HS-27A (cell line): ENCODE measurements around the gene NOP16.
"Not testable (repeated sequence)": the region's sequence is repeated elsewhere in the genome, so short reads cannot be mapped to it uniquely, and the experiment has no call there.

Source experiments
- DNase-seq: peaks from one replicate; pipeline ENCODE4 v3.0.0-alpha.2; 2012; ENCODE audit warnings: low read depth, missing footprints

The NOP16 gene

GRCh38 chr5:176409765-176410164 is 21.4 kb upstream of the NOP16 start:
- DNase-seq = no peak

GRCh38 chr5:176408590-176408989 is 20.2 kb upstream of the NOP16 start:
- DNase-seq = no peak

DNA sequence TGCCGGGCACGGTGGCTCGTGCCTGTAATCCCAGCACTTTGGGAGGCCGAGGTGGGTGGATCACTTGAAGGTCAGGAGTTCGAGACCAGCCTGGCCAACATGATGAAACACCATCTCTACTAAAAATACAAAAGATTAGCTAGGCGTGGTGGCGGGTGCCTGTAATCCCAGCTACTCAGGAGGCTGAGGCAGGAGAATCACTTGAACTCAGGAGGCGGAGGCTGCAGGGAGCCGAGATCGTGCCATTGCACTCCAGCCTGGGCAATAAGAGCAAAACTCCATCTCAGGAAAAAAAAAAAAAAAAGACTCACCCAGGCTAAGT is 19.8 kb upstream of the NOP16 start:
- DNase-seq = not testable (repeated sequence)

GRCh38 chr5:176407456-176408251 is 19.3 kb upstream of the NOP16 start:
- no peak for DNase-seq

- DNase-seq = no peak
Measured at GRCh38 chr5:176406436-176407052, 18.1 kb upstream of the NOP16 start.

DNA sequence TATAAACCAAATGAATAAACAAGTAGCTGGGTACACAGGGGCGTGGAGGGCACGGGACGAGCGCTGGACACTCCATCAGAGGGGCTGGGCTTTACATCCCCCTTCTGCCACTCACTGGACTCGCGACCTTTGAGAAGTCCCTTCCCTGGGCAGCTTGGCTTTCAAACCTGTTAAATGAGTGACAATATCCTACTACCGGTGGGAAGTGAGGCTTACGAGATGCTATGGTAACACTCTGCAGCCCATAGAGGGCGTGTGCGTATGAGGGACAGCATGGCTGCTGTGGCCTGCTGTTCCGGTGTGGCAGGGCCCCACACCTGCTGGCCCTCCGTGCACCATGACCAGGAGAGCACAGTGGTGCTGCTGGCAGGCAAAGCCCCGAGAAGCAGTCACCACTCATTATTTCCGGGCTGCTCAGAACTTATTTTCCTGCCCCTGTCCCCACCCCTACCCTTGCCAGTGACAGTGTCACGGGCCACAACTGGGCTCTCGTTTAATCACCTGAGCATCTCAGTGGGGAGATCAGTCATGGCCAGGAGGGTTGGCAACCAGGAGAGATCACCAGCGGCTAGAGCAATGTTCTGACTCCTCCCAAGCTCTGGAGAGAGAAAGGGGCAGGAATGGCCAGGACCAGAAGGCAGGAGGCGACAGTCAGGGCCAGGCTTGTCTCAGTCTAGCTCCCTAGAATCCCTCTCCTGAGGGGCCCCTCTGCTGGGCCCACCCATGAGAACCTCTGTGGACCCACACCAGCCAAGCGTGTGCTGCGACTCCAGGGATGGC is 17.4 kb upstream of the NOP16 start:
- DNase-seq = no peak

DNA sequence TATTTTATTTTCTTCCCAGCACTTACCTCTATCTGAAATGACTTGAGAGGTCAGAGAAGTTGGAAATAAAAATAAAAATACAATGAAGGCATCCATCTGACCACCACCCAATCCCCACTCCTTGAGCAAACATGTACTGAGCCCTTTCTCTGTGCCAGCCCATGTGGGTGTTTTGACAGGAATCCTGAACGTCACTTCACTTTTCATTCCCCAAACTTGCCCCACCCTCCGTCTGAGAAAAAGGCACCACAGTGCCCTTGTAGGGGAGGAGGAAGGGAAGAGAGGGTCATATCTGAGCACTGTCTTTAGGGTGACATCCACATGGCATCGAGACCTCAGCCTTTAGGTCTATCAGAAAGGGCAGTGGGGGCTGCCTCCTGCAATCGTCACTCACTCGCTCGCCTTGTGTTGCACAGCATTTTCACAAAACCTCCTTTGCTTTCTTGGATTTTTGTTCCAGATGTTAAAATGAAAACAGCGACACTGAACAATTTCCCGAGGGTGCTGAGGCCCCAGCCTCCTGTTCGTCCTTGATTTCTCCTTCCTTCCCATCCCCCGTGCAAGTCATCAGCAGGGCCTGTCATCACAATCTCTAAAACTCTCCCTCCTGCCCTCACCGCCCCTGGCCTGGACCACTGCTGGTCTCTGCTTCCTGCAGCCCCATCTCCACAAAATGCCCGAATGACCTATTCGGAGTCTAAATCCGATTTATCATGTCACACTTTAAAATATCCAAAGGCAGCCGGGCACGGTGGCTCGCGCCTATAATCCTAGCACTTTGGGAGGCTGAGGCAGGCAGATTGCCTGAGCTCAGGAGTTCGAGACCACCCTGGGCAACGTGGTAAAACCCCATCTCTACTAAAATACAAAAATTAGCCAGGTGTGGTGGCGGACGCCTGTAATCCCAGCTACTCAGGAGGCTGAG is 13.1 kb upstream of the NOP16 start:
- DNase-seq = no peak

DNA sequence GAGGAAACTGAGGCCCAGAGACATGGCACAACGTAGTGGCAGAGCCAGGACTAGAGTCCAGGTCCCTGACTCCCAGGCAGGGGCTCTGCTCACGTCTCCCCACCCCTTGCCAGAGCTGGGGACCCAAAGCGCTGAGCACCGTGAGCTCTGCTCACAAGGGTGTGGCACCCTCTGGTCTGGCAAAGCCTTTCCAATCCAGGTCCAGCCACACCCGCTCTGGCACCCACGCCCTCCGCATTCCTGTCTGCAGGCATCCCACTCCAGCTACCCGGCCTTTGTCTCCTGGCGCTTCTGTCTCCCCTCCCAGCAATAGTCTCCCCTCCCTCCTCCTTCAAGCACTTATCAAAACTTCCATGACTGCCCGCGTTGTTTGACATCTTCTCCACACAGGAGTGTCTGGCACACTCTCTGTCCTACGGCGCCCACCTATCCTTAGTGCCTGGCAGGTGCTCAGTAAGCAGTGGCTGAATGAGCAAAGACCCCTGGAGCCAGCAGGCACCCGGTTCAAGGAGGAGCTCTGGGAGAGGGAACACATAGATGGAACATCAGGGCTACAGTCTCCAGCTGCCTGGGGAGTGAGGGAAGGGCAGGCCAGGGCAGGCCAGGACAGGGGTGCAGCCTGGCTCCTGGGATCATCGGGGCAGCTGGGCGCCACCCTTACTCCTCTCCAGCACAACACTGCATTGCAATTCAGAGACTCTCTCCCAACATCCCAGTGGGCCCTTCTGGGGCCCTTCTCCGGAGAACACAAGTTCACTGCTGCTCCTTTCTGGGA is 12.2 kb upstream of the NOP16 start:
- DNase-seq = no peak

- no peak for DNase-seq
Measured at GRCh38 chr5:176397736-176398420, 9.5 kb upstream of the NOP16 start.

DNA sequence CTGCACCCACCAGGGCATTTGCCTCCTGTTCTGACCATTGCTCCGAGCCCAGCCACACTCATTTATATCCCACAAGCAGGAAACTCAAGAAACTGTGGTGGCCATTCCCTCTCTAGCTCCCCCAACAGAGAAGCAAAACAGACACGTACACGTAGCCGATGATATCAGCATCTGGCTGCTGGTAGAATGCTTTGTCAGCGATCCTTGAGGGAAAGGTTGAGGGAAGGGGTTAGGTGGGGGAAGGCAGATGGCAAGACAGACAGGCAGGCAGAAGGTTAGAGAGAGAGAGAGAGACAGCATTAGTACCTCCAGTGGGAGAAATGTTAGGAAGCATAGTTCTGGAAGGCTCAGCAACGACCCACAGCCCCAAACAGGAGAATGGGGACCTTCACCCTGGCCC is 7.9 kb upstream of the NOP16 start:
- no peak for DNase-seq

DNA sequence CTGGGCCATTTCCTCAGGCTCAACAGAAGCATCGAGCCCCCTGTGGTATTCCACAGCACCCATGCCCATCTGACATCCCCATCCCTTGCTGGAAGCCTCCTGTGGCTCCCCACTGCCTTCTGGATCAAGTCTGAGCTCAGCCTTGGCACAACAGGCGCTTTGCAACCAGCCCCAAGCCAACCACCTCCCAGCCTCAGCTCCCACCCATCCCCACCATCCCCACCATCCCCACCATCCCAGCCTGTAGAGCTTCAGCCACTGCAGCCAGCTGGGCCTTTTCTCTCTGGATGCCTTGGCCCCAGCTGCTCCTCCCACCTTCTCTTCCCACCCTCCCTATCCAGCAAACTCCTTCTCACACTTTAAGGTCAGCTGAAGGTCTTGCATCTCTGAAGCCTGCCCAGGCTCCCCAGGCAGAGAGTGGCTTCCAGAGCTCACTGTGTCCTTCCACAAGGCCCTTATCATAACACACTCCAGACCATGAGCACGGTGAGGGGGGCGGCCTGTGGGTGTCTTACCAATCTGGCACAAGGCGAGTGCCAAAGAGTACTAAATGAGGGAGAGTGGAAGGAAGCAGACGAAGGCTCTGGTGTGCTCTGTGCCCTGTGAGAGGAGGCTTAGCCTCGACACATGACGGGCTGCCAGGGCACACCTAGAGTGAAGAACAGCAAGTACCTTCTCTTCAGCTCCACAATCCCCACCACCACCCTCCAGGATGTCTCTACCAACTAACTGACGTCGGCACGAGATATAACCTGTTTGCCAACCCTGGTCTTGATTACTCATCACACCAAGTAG is 6.7 kb upstream of the NOP16 start:
- no peak for DNase-seq

DNA sequence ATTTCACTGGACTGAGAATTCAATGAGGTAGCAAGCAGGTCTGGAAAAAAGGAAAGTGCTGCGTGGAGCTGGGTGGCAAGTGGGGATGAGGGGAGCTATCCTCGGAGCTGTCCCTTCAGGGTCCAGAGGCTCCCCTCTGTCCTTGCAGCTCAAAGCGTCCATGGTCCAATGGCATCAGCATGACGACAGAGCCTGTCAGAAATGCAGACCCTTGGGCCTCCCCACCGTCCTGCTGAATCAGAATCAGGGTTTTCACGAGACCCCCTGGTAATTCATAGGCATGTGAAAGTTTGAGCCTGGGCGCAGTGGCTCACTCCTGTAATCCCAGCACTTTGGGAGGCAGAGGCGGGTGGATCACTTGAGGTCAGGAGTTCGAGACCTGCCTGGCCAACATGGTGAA is 5.7 kb upstream of the NOP16 start:
- DNase-seq = no peak

DNA sequence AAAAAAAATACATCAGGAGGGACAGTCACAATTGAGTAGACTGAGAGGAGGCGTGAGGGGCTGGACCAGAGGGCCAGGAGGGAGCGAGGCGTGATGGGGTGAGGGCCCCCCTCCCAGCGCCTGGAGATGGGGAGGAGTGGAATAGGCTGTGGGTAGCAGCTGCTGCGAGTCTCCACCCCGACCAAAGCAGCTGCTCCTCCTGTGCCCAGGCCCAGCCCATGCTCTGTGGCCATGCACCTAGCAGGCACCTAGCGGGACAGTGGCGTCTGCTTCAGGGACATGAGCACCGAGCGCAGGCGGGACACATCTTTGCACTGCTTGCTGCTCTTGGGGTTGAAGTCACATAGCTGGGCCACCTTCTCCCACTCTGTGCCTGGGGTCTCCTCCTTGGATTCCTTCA is 4.1 kb upstream of the NOP16 start:
- no peak for DNase-seq

GRCh38 chr5:176391999-176392398 is 3.6 kb upstream of the NOP16 start:
- DNase-seq = no peak

GRCh38 chr5:176391479-176391878 is 3.1 kb upstream of the NOP16 start:
- no peak for DNase-seq

DNA sequence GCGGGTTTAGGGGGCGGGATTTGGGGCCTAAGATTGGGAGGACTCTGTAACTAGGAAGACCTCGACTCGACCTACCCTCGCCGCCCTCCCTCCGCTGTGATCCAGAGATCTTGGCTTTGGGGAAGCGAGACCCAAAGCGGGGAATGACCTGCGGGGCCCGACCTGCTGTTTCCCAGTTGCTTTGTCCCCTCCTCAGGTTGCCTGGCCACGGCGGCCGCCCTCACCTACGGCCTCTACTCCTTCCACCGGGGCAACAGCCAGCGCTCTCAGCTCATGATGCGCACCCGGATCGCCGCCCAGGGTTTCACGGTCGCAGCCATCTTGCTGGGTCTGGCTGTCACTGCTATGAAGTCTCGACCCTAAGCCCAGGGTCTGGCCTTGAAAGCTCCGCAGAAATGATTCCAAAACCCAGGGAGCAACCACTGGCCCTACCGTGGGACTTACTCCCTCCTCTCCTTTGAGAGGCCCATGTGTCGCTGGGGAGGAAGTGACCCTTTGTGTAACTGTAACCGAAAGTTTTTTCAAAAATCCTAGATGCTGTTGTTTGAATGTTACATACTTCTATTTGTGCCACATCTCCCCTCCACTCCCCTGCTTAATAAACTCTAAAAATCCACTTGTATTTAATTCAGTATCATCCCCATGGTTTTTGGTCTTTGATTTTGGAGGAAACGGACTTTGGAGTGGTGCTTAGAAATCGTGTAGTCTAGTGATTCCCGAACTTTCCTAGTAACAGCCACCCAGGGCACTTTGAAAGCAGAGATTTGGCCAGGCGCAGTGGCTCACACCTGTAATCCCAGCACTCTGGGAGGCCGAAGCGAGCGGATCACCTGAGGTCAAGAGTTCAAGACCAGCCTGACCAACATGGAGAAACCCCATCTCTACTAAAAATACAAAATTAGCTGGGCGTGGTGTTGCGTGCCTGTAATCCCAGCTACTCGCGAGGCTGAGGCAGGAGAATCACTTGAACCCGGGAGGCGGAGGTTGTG is 1.0 kb upstream of the NOP16 start:
- DNase-seq = no peak

DNA sequence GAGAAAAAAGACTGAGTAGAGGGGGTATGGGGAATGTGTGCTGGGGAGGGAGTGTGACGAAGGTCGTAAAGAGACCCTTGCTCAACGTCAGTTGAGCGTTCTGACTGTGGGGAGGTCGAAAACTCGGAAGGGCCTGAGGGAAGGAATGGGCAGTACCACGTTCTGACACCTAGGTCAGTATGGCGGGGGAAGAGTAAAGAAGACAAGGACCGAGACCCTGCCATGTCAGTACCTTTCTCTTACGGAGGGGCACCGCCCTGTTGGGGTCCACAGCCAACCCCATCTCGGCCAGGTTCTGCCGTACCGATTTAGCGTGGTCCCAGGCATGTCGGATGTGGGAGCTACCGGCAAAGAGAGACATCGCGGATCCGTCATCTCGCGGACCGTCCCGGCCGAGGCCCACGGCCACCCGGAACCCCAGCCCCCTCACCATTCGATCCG is 375 bp downstream of the NOP16 start:
- no peak for DNase-seq

DNA sequence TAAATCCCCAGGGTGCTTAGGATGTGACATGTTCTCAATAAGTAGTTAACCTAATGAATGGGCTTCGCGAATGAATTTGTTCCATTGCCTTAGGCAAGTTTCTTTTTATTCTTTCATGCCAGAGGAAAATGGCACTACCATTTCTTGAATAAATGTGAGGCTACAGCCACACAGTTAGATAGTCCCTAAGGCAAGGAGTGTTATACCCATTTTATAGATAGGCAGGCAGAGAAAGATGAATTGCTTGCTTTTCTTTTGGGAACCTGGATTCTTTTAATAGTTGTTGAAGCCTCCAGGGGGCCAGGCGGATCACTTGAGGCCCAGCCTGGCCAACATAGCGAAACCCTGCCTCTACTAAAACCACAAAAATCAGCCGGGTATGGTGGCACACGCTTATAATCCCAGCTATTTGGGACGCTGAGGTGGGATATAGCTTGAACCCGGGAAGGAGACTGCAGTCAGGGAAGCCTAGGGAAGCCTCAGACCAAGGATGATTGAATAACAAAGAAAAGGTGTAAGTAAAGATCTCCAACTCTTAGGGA is 943 bp downstream of the NOP16 start:
- DNase-seq = no peak
